GM21619 (cell line): ENCODE data around the gene NTMT1.

ENCODE experiments used
- ATAC-seq: cut with Tn5 transposase; IDR thresholded peaks from one replicate; pipeline ENCODE4 v1.9.1; 2021; ENCODE audit not compliant: unreplicated experiment

NTMT1 gene

DNA sequence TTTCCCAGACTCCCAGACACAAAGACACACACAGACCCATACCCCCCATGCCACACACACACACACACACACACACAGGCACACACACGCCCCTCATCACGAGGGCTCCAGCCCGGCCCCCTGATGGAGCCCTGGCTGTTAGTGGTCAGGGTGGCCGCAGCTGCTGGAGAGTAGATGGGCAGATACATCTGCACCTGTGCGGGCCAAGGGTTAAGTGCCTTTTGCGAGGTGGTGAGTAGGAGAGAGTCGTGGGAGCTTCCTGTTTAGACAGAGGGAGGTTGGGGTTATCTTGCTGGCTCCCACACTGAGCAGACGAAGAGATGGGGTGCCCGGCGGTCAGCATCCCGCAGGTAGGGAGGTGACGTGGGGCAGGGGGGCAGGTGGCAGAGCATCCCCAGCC, 47.6 kb downstream of the NTMT1 start:
- ATAC-seq: no peak

DNA sequence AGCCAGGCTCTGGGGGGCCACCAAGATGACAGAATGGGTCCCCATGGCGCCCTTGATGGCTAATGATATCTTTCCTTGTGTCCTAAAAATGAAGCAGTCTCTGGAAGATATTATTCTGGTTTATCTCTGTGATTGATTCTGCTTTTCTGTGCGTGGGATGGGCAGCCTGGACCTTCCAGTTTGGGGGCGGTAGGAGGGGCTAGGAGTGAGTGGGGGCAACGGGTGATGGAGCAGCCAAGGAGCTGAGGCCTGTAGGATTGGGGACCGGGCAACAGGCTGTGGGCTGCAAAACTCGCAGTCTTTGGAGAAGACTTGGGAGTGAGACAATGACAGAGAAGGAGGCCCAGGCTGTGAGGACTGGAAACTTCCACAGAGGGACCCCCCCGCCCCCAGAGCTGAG, 48.3 kb downstream of the NTMT1 start:
- ATAC-seq: no peak

DNA sequence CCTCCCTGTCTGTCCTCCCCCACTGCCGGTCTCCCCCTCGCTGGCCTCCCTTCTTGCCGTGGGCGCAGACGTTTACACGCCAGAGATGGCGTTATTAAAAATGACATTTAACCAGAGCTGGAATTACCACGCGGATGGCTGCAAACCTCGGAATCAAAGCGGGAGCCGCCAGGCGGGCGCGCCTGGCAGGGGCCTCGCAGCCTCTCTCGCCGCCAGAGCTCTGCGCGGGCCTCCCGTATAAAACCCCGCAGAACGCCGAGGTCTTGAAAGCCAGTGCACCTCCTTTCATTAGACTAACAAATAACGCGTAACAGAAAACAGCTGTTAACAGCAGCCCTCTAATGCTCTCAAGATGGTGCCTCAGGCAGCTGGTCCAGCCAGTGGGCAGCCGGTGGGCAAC, 49.7 kb downstream of the NTMT1 start:
- no peak for ATAC-seq

DNA sequence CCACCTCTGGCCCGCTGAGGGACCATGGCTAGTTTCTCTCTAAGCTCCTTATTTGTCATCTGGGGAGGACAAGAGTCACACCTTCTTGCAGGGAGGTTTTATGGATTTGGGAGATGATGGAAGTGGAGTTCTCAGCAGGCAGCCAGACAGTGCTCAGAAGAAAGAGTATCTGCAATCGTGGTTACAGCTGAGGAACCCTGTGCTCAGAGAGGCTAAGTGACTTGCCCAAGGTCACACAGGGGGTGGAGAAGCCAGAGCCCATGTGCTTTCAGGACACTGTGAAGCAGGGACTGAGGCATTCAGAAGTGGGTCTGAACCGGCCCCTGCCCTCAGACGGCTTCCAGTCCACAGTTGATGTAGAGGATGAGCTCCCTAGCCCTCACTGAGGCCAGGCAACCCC, 50.3 kb downstream of the NTMT1 start:
- no peak for ATAC-seq

DNA sequence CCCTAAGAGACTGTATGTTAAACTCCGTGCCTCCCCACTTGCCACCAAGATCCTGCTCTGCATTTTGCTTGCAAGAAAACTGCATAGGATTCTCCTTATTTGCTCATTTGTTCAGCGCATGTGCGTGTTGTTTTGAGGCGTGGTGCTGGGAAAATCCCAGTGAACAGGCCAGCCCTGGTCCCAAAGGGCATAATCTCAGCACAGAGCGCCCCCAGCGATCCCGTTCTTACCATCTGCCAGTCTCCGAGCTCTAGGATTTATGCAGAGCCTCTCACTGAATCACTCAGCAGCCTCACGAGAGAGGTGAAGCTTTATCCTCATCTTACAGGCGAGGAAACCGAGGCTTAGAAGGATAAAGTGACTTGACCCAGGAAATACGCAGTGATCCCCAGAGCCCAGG, 51.0 kb downstream of the NTMT1 start:
- ATAC-seq: no peak

DNA sequence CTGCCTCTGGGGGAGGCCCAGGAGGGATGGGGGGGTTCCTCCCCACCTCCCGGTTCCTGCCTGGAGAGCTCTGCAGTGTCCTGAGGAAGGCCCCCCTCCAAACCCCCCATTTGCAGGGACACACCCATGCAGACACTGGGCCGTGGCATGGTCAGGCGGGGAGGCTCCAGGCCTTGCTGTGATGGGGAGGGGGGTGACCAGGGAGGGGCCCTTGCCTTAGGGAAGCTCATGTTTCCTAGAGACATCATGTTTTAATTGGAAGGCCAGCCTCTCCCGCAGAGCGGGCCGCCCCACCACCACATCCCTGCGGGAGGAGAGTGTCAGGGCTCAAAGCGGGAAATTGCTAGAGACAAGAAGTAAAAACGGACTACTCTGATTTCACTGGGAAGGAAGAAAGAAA, 51.5 kb downstream of the NTMT1 start:
- no peak for ATAC-seq

DNA sequence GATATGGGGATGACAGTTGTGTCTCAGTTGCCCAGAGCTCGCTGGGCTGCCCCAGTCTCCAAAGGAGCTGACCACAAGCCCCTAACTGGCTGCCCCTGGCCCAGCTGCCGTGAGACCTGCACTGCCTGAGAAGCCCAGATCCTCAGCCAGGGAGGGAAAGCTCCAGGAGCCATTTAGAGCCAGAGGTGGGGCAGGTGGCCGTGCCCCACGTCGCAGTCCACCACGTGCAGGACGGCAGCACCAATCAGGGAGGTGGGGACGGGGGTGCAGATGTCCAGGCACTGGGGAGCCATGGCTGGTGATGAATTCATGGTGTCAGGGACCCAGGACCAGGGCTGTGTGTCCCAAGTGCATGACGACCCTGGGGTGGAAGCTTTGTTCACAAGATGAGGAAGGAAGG, 52.9 kb downstream of the NTMT1 start:
- ATAC-seq: no peak

DNA sequence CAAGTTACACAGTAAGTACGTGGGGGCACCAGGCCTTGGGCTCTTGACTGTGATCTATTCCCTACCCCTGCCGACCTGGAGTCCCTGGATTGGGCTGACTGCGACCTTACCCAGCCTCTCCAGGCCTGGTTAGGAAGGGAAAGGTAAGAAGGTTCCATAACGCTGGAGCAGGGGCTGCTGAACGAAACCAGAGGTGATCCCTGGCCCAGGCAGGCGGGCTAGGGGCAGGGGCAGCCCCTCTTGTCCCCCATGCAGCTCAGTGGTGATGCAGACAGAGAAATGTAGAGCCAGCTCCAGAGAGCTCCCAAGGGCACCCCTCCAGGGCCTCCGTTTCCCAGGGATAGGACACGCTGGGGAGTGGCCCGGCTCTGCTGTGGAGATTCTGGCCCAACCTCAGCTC, 53.6 kb downstream of the NTMT1 start:
- ATAC-seq: no peak

DNA sequence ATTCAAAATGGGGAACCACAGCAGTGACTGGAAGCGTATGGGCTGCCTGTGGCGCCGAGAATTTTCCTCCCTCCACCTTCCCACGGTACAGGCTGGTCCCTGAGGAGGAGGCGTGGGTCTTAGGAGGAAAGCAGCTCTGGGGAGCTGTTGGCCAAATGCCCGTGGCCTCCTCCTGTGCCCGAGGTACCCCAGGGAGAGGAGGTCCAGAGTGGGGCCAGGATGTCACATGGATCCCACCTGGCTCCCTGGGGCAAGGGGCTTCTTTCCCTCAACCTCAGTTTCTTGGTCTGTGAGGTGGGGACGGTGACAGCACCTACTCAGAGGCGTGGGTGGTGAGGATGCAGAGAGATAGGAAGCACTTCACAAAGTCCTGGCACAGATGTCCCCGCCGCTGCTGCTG, 56.0 kb downstream of the NTMT1 start:
- ATAC-seq: no peak

DNA sequence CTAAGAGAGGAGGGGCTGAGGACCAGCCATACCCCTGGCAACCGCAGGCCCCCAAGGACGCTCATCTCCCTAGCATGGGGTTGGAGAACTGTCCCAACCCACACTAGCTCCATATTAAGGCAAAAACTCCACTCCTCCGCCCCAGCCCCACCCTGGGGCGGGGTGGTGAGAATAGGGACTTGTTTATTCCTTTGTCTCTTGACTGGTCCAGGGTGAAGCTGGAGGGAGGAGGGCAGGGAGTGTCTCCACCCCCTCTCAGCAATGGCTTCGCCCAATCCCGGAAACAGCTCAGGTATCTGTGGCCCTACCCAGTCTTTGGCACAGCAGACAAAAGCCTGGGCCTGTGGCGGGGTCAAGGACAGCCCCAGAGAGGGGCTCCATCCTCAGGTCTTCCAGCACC, 56.4 kb downstream of the NTMT1 start:
- ATAC-seq: no peak

DNA sequence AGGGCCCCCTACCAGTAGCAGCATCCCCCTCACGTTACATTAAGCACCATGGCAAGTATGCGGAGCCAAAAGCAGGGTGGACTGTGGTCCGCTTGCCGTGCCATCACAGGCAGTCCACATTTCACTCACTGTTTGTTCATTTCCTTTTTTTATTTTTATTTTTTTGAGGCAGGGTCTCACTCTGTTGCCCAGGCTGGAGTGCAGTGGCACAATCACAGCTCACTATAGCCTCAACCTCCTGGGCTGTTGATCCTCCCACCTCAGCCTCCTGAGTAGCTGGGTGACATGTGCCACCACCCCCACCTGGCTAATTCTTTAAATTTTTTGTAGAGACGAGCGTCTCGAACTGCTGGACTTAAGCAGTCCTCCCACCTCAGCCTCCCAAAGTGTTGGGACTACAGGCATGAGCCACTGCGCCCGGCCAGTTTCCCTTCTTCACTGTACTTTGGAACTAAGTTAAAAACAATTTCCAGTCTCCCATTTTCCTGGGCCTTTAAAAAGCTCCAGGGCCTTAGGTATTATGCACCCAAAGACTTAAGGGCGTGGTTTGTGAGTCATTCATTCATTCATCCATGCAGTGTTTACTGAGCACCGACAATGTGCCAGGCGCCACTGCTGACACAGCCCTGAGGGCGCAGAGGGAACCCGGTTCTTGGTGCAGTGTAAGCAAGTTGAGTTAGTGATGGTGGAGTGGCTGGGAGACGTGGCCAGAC, 59.4 kb downstream of the NTMT1 start:
- ATAC-seq: no peak
